GM12878 (cell line): ENCODE data around the gene HERC2. TPM values are rescaled to one million over a fixed set of nuclear protein-coding genes. Genes with fewer than 3 reads are reported as not detected.

Experiments used
- ATAC-seq: fragments of 200-7000 bp; cut with Tn5 transposase; 3 replicates; pipeline ENCODE4 v1.9.1; 2020; ENCODE audit warnings: mild to moderate bottlenecking, moderate library complexity
- BruUV-seq: library from RNA; stranded (reverse); fragments of 400-500 nt; replicated peaks from 2 replicates; lab custom pipeline; 2021; lab: Mats Ljungman, UMichigan
- CTCF ChIA-PET: fragments of 300-600 bp; sonication (Branson Sonifier 250); formaldehyde crosslinking; extraction: SDS; loops from one replicate; lab custom pipeline; 2021; ENCODE audit warnings: inconsistent platforms; lab: Yijun Ruan, JAX
- POLR2A ChIA-PET: fragments of 350-600 bp; formaldehyde crosslinking; extraction: SDS; loops from one replicate; lab custom pipeline; 2021; ENCODE audit warnings: inconsistent platforms; lab: Charles Lee
- RAD21 ChIA-PET: fragments of 300-600 bp; sonication (Branson Sonifier 250); formaldehyde crosslinking; loops from one replicate; lab custom pipeline; 2023; ENCODE audit warnings: antibody characterized with exemption; ENCODE audit not compliant: unreplicated experiment; lab: Charles Lee
- SMC1A ChIA-PET: fragments of 300-600 bp; sonication (Branson Sonifier 250); formaldehyde crosslinking; loops from one replicate; lab custom pipeline; 2023; ENCODE audit not compliant: unreplicated experiment, uncharacterized antibody; lab: Charles Lee
- DNase-seq: peaks from one replicate; pipeline ENCODE4 v3.0.0-alpha.2; 2011; ENCODE audit warnings: low read depth, low spot score
- FAIRE-seq: peaks from 3 replicates; lab custom pipeline; 2011; peaks lifted over from hg19 to GRCh38; lab: Jason Lieb, UNC
- H2AFZ ChIP-seq: 2 replicates; pipeline ENCODE4 v1.6.0; 2011; ENCODE audit warnings: low read depth, low read length, control low read depth; ENCODE audit not compliant: control insufficient read depth
- H3K27ac ChIP-seq: 2 replicates; pipeline ENCODE4 v1.5.1; 2011; ENCODE audit warnings: control low read depth; ENCODE audit not compliant: control insufficient read depth, insufficient read depth
- H3K27me3 ChIP-seq, 2 experiments: replicated peaks in 1 of 2; 2 replicates each; pipeline versions ENCODE4 v1.6.0 to v1.6.1; 2011; ENCODE audit warnings: low read length in 1 of 2; ENCODE audit not compliant: control insufficient read depth in 2 of 2, insufficient read depth in 2 of 2
- H3K36me3 ChIP-seq, 2 experiments: 2 replicates each; pipeline ENCODE4 v1.5.1; 2011; ENCODE audit warnings: low read length in 1 of 2; ENCODE audit not compliant: control insufficient read depth in 2 of 2, insufficient read depth in 2 of 2
- H3K4me1 ChIP-seq: 2 replicates; pipeline ENCODE4 v1.6.1; 2011; ENCODE audit warnings: mild to moderate bottlenecking, low read length, moderate library complexity, mixed read lengths; ENCODE audit not compliant: control insufficient read depth, insufficient read depth
- H3K4me2 ChIP-seq: 2 replicates; pipeline ENCODE4 v1.6.0; 2011; ENCODE audit warnings: control low read depth; ENCODE audit not compliant: control insufficient read depth, insufficient read depth
- H3K4me3 ChIP-seq: fragments of 200-600 bp; sonication (generic); 2 replicates; pipeline ENCODE4 v1.5.1; 2016
- H3K79me2 ChIP-seq: 2 replicates; pipeline ENCODE4 v1.6.0; 2011; ENCODE audit warnings: low read length; ENCODE audit not compliant: control insufficient read depth, insufficient read depth
- H3K9ac ChIP-seq: 2 replicates; pipeline ENCODE4 v1.8.0; 2011; ENCODE audit warnings: low read length, control low read depth, mixed read lengths; ENCODE audit not compliant: control insufficient read depth, insufficient read depth
- H3K9me3 ChIP-seq: replicated peaks from 3 replicates; pipeline ENCODE4 v1.5.1; 2011; ENCODE audit warnings: mild to moderate bottlenecking, low read length; ENCODE audit not compliant: control insufficient read depth, insufficient read depth
- H4K20me1 ChIP-seq: 2 replicates; pipeline ENCODE4 v1.6.0; 2011; ENCODE audit not compliant: control insufficient read depth, insufficient read depth
- CBFB ChIP-seq: IDR thresholded peaks from 2 replicates; pipeline ENCODE4 v1.6.1; 2016; ENCODE audit warnings: antibody characterized with exemption, low read depth
- CEBPZ ChIP-seq: fragments of 150-350 bp; IDR thresholded peaks from 2 replicates; pipeline ENCODE4 v1.6.1; 2016; ENCODE audit warnings: low read depth, low read length
- CREB1 ChIP-seq: IDR thresholded peaks from 2 replicates; pipeline ENCODE4 v1.6.1; 2012; ENCODE audit warnings: low read depth, mild to moderate bottlenecking, inconsistent platforms
- DPF2 ChIP-seq: fragments of 450-650 bp; IDR thresholded peaks from 2 replicates; pipeline ENCODE4 v1.6.1; 2017; ENCODE audit warnings: mild to moderate bottlenecking
- ELK1 ChIP-seq: IDR thresholded peaks from 2 replicates; pipeline ENCODE4 v1.6.1; 2012; ENCODE audit warnings: low read depth, low read length, improper control_type of control experiment
- HCFC1 ChIP-seq: fragments of 150-350 bp; IDR thresholded peaks from 2 replicates; pipeline ENCODE4 v1.6.1; 2014; ENCODE audit warnings: low read length
- HDAC2 ChIP-seq: fragments of 200-600 bp; sonication (generic); IDR thresholded peaks from 2 replicates; pipeline ENCODE4 v1.6.1; 2017
- HSF1 ChIP-seq: fragments of 150-350 bp; IDR thresholded peaks from 2 replicates; pipeline ENCODE4 v1.6.1; 2014; ENCODE audit warnings: mild to moderate bottlenecking, low read depth, low read length
- NR2C2 ChIP-seq: IDR thresholded peaks from 2 replicates; pipeline ENCODE4 v1.6.1; 2011; ENCODE audit warnings: borderline replicate concordance, low read depth; ENCODE audit not compliant: control insufficient read depth, insufficient read length
- POLR2A ChIP-seq: IDR thresholded peaks from 2 replicates; pipeline ENCODE4 v1.6.1; 2011; ENCODE audit warnings: low read depth, mild to moderate bottlenecking, low read length
- RELB ChIP-seq: fragments of 450-650 bp; IDR thresholded peaks from 2 replicates; pipeline ENCODE4 v1.6.1; 2017; ENCODE audit warnings: low read depth, mild to moderate bottlenecking, moderate library complexity
- TARDBP ChIP-seq: IDR thresholded peaks from 2 replicates; pipeline ENCODE4 v1.6.1; 2016; ENCODE audit warnings: borderline replicate concordance
- TCF7 ChIP-seq: IDR thresholded peaks from 2 replicates; pipeline ENCODE4 v1.6.1; 2014; ENCODE audit warnings: antibody characterized with exemption, borderline replicate concordance
- WRNIP1 ChIP-seq: IDR thresholded peaks from 2 replicates; pipeline ENCODE4 v1.6.1; 2011; ENCODE audit warnings: low read depth, low read length, improper control_type of control experiment, borderline replicate concordance
- ZSCAN29 ChIP-seq: fragments of 450-650 bp; IDR thresholded peaks from 2 replicates; pipeline ENCODE4 v1.6.1; 2017; ENCODE audit warnings: mild to moderate bottlenecking, moderate library complexity
- WGBS: methylation state at CpG from one replicate; pipeline ENCODE4 v1.1.6; 2016; ENCODE audit warnings: low lambda C conversion rate; ENCODE audit not compliant: insufficient replicate concordance, insufficient coverage; ENCODE audit errors: missing lambda C conversion rate; 5-methylcytosine and 5-hydroxymethylcytosine counted together
- in situ Hi-C: fragments of 300-500 bp; cut with MboI; formaldehyde crosslinking; loops from 9 replicates; pipeline ENCODE4 v1.14.3; 2018; ENCODE audit warnings: mixed read lengths
- intact Hi-C: fragments of 100-400 bp; cut with micrococcal nuclease; formaldehyde crosslinking; loops from one replicate; pipeline ENCODE4 v1.14.2; 2022; ENCODE audit not compliant: unreplicated experiment
- polyA plus RNA-seq, 11 experiments: library from polyadenylated mRNA; depleted of rRNA in 4 of 11; unstranded in 6 of 11; stranded (reverse) in 5 of 11; fragments of >200 nt; fragmentation: Nextera tagmentation in 4 of 11; fragmentation: Illumina TruSeq in 1 of 11; extraction: Ambion mirVana in 4 of 11; extraction: Trizol in 1 of 11; gene quantifications; 1 replicate in 1 of 11; 2 replicates in 10 of 11; pipeline versions ENCODE4 v1.2.1 to v1.2.3, GENCODE V29; 2011 to 2016; ENCODE audit warnings: inconsistent platforms in 2 of 11, missing spikeins in 2 of 11, low read depth in 1 of 11
- total RNA-seq, 4 experiments: library from RNA; depleted of rRNA in 3 of 4; stranded (reverse); fragments of >200 nt in 3 of 4; fragmentation: Illumina TruSeq in 1 of 4; extraction: Trizol in 1 of 4; gene quantifications; 2 replicates each; pipeline versions ENCODE4 v1.2.1 to v1.2.3, GENCODE V29; 2013 to 2021

Gene HERC2
- total and polyA plus RNA-seq, 10 of the 15 experiments (the other 5 are each of a cell fraction or from before 2014, with no cell fraction given), result 6.1 to 39.0 (median 24.0) TPM

GRCh38 chr15:28085489-28086174, 236.3 kb downstream of the HERC2 start:
- CTCF ChIA-PET, result interaction anchor here (1.1 kb wide), 1 partner anchor 25 kb away, joined by 3 read pairs; no protein-coding TSS in a partner anchor

More at GRCh38 chr15:28085489-28086174, 236.3 kb downstream of the HERC2 start:
- WGBS, result 50% methylated on average over 4 of the region's 4 CpGs
- ATAC-seq (peak; percentile 26; the same call in 2 of the 3 replicates), FAIRE-seq (no peak), DNase-seq (no peak)
- POLR2A ChIA-PET, result no interaction called here
- Histone ChIP-seq H3K4me1 (no peaks in the 10 kb centered on the region), H3K4me2 (no peak overlapping the region), H3K9me3 (no peaks in the 10 kb centered on the region; the same call in 2 of the 3 replicates), H3K27me3 (no peaks in the 10 kb centered on the region), H3K27ac (no peak overlapping the region), H3K4me3 (no peak overlapping the region), H2AFZ (no peak overlapping the region), H3K9ac (no peak overlapping the region), H4K20me1 (no peaks in the 10 kb centered on the region), H3K36me3 (no peaks in the 10 kb centered on the region), H3K79me2 (no peaks in the 10 kb centered on the region)
- RAD21 ChIA-PET, result no interaction called here
- no peak for TF ChIP-seq HCFC1
- TF ChIP-seq ZSCAN29, result no peak
- TF ChIP-seq RELB, result no peak
- no peak for TF ChIP-seq NR2C2
- TF ChIP-seq HSF1, result no peak
- TF ChIP-seq CBFB, result no peak
- TF ChIP-seq TCF7, result no peak
- no peak for TF ChIP-seq ELK1
- TF ChIP-seq POLR2A, result no peak
- TF ChIP-seq TARDBP, result no peak
- no peak for TF ChIP-seq CEBPZ
- TF ChIP-seq WRNIP1, result no peak
- TF ChIP-seq HDAC2, result no peak
- TF ChIP-seq DPF2, result no peak
- no peak for TF ChIP-seq CREB1
- in situ Hi-C loops, result no loop called here
- BruUV-seq, result no TSS peak
- intact Hi-C loops, result no loop called here
- SMC1A ChIA-PET, result no interaction called here
